Non-pigmented ciliary epithelial cell (primary cell): Measurements from ENCODE around the gene TRANK1.
"Not testable (repeated sequence)": the region's sequence is repeated elsewhere in the genome, so short reads cannot be mapped to it uniquely, and the experiment has no call there.

ENCODE experiments used
- DNase-seq: peaks from one replicate; pipeline ENCODE4 v3.0.0-alpha.2; 2010; ENCODE audit warnings: low read depth

TRANK1 gene

DNA sequence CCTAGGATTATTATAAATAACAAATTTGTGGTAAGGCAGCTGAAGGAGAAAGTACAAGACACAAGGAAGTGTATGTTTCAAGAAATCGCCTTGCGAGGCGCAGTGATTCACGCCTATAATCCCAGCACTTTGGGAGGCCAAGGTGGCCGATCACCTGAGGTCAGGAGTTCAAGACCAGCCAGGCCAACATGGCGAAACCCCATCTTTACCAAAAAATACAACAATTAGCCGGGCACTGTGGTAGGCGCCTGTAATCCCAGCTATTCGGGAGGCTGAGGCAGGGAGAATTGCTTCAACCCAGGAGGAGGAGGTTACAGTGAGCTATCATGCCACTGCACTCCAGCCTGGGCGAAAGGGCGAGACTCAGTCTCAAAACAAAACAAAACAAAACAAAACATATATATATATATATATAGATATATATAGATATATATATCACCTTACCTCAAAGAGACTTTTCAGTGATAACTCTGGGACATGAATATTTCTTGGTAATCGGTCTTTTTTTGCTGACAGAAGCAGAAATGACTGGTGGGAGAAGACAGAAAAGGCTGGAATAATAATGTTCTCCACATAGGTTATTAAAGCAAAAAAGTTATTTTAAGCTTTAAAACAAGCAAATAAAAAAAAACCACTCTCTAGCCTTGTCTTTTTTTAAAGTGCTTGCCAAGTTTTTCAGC is 52.3 kb downstream of the TRANK1 start:
- DNase-seq, result no peak

GRCh38 chr3:36891701-36892160 is 53.1 kb downstream of the TRANK1 start:
- no peak for DNase-seq

DNA sequence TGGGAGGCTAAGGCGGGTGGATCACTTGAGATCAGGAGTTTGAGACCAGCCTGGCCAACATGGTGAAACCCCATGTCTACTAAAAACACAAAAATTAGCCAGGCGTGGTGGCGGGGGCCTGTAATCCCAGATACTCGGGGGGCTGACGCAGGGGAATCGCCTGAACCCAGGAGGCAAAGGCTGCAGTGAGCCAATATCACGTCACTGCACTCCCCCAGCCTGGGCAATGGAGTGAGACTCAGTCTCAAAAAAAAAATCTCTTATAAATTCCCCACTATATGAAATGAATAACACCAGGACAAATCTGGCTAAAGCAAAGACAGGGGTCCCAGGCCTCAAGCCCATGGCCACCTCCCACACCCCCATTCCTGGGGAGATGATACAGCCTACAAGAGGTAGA is 53.8 kb downstream of the TRANK1 start:
- DNase-seq, result not testable (repeated sequence)

DNA sequence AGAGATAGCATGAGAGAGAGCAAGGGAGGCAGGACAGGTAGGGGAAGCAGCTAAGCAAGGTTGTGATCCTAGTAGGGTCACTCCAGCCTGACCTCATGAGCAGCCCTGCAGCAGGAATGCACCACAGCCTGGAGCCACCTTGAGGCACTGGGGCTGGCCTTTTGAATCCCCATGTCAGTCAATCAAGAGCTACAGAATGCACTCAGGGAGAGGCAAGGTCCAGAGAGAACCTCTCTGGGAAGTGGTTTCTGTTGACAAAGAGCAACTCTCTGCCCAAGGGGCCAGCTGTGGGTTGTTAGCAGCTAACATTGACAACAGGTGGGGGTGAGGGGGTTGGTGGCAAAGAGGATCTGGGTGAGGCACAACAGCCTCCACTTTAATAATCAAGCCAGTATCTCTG is 54.6 kb downstream of the TRANK1 start:
- DNase-seq, result no peak

- no peak for DNase-seq
These were observed 63.1 kb downstream of the TRANK1 start for GRCh38 chr3:36881735-36882134.

DNA sequence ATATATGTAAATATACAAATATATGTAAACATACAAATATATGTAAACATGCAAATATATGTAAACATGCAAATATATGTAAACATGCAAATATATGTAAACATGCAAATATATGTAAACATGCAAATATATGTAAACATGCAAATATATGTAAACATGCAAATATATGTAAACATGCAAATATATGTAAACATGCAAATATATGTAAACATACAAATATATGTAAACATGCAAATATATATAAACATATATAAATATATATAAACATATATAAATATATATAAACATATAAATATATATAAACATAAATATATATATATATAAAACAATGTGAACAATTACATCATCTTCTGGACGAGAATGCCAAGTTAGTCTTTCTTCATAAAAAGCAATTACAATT is 65.0 kb downstream of the TRANK1 start:
- not testable (repeated sequence) for DNase-seq

GRCh38 chr3:36877930-36878685 is 66.7 kb downstream of the TRANK1 start:
- no peak for DNase-seq

DNA sequence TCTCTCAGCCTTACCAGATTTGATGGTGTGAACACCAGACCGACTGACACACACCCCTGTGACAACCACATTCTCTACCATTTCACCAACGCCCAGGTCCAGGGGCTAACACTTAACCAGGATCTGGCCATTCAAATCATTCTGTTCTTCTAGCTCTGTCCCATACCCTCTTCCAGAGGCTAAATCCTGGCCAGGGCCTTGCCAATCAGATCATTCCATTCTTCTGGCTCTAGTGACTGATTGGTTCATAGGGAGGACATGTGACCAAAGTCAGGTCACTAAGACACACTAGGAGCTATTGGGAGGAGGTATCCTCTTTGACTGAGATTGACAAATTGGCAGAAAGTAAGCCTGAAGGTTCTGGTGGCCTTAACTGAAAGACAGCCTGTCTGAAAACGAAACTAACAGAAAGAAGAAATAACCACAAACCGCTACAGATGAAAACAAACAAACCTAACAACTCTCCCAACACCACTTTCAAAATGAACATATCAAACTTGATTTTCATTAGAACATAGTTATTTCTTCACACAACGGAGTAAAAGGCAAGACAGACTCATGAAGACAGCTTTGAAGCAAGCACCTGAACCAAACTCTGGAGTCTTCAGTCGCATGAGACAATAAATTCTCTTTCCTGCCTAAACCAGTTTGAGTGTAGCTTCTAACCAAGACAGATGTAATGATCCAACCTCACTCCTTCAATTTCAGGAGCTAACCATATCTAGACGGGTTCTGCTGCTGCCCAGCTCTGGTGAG is 68.5 kb downstream of the TRANK1 start:
- DNase-seq, result no peak

GRCh38 chr3:36875397-36875796 is 69.5 kb downstream of the TRANK1 start:
- no peak for DNase-seq

DNA sequence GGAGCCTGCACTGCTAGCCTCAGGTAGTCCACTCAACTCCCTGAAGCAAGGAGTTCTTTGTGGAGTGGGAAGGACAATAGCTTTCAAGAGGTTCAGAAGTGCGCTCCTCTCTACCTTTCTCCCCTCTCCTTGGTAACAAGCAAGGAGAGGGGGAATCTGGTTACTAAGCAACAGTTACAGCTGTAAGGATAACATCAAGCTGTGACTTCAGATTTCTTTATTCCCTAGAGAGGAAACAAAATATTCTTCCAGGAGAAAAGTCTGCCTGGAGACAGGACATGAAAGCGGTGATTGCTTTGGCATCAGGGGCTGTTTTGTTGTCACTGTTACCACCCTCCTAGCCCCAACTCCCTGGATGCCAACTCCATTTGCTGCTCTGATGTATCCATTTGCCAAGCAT is 70.4 kb downstream of the TRANK1 start:
- DNase-seq, result no peak

DNA sequence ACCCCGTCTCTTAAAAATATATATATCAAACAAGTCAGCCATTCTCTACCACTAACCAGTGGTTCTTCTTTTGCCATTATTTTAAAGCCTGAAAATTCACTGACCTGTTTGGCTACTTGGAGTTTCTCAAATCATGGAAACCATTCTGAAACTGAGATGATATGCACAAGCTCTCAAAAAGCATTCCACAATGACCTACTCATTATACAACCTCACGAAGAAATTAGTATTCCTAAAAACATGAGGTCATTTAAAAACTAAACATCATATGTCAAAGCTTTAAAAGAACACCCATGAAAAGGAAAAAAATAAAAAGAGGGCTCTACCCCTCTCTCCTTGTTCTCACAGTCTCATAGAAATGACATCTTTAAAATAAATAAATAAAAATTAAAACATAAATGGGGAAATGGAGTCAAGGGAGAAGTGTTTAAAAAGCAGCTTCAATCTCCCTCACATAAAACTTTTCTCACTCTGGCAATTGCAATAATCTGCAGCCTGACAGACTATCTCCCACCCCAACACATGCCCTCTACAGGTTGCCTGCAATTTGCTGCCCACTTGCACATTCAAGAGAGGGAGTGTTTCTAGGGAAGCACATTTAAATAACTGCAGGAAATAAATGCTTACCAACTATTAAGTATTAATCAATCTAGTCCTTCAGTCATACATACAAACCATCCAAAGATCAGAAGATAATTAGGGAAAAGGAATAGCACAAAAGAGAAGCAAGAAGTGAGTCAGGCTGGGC is 73.3 kb downstream of the TRANK1 start:
- no peak for DNase-seq

- DNase-seq, result peak; percentile 28
These were observed 76.0 kb downstream of the TRANK1 start for GRCh38 chr3:36868614-36869436.

- no peak for DNase-seq
These were observed 77.0 kb downstream of the TRANK1 start for GRCh38 chr3:36867810-36868209.

GRCh38 chr3:36866368-36866767 is 78.5 kb downstream of the TRANK1 start:
- no peak for DNase-seq

GRCh38 chr3:36864180-36865053 is 80.4 kb downstream of the TRANK1 start:
- no peak for DNase-seq

DNA sequence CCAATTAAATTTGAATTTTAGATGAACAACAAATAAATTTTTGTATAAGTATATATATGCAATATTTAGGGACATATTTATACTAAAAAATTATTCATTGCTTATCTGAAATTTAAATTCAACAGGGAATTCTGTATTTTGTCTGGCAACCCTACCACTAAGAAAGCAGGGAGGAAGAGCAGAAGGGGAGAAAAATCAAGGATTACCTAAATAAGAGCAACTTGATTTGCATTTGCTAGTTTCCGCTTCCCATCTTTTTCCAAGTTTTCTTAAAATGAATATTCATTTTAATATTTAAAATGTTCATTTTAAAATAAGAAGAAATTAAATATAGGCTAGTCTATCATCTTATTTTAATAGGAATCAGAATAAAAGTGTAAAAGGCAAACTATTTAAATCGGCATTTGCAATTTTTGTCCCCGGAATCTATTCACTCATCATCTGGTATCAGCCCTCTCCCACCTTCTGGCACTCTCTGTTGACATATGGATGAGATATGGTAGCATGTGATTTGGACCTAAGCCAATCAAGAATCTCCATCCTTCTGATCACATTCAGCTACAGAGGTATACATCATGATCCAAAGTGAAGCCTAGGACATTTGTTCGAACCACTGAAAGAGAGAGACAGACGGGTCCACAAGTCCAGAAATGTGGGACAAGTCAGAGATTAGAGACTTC is 82.6 kb downstream of the TRANK1 start:
- DNase-seq, result no peak

DNA sequence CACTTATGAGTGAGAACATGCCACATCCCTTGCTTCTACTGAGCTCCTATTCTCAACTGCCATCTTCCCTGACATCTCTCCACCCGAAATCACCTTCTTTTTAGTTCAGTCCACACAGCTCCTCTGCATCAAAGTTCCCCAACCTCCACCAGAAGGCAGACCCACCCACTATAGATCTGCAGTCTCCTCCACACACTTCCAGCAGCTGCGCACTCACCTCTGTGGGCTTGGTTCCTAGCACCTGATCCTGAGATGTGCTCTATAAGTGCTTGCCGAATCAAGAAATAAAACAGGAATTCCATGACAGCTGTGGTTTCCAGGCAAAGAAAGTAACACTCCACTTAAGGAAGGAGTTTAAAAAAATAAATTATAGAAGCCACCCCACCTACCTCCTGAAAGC is 85.4 kb downstream of the TRANK1 start:
- DNase-seq, result no peak

DNA sequence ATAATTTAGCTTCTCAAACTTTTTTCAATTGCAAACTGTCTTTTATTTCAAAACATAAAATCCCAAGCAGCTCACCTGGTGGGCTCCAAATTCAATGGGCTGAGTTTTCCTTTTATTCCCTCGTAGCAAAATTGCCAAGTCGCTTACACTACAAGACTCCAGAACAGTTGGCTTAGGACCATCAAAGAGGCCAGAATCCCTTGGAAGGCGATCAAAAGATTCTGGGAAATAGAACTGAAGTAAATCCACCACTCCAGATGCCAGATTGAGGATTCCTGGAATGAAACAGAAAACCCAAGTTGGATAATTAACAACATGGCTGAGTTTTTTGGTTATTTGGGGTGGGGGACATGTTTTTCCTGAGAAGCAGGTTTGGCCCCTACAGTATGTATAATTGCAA is 92.8 kb downstream of the TRANK1 start:
- no peak for DNase-seq

DNA sequence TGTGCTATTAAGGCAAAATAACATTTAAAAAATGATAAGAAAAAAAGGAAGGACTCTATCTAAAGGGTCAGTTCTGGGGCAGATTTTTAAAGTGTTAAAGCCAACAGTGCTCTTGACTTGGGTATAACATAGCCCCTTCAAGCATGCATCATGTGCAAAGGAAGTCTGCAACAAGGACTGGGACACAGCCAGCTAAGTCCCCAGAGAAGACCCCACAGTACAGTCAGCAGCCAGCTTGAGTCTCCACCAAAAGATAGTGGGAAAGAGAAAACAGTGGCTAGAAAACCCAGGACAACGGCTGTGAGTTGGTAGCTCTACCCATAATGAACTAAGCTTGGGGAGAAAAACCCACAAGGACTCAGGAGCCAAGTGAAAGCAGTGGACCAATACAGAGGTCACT is 94.1 kb downstream of the TRANK1 start:
- no peak for DNase-seq

GRCh38 chr3:36846406-36846805 is 98.4 kb downstream of the TRANK1 start:
- DNase-seq, result no peak
